ENCODE measurements around the gene TMEM263. TPM values are rescaled to one million over a fixed set of nuclear protein-coding genes. Genes with fewer than 3 reads are reported as not detected.

The TMEM263 gene
- total and polyA plus RNA-seq, 2 experiments from 2014 or later = 7.1 to 10.4 TPM

GRCh38 chr12:106941481-106942156 is 14.1 kb upstream of the TMEM263 start:
- H3K4me1 Mint-ChIP-seq = no peaks in the 10 kb centered on the region
- no peak overlapping the region for H3K27ac ChIP-seq (ENCODE audit: low read depth)
- TF ChIP-seq REST (IDR thresholded peaks at IDR 0.05; ENCODE audit: unreplicated experiment) (no peak), NANOG (IDR thresholded peaks at IDR 0.05; ENCODE audit: borderline replicate concordance) (no peak), ZNF114 (CRISPR knock-in tag; IDR thresholded peaks at IDR 0.05) (no peak), ZNF462 (CRISPR knock-in tag; IDR thresholded peaks at IDR 0.05) (no peak), POLR2AphosphoS5 (IDR thresholded peaks at IDR 0.05; ENCODE audit: low read depth) (no peak), EZH2 (IDR thresholded peaks at IDR 0.05; ENCODE audit: low read depth, unreplicated experiment) (no peak), STAT1 (IDR thresholded peaks at IDR 0.05; ENCODE audit: unreplicated experiment) (no peak), ETS1 (IDR thresholded peaks at IDR 0.05) (no peak), EZH2phosphoT487 (IDR thresholded peaks at IDR 0.05; ENCODE audit: unreplicated experiment) (no peak), CREB1 (CRISPR knock-in tag; IDR thresholded peaks at IDR 0.05; ENCODE audit: low read depth) (no peak), ZNF331 (CRISPR knock-in tag; IDR thresholded peaks at IDR 0.05; ENCODE audit: low read depth) (no peak), JUNB (IDR thresholded peaks at IDR 0.05; ENCODE audit: unreplicated experiment) (no peak), CTCF (conservative IDR thresholded peaks at IDR 0.05; ENCODE audit: low read depth in 2 of 2) (no peak)

More at GRCh38 chr12:106941481-106942156, 14.1 kb upstream of the TMEM263 start:
- Histone ChIP-seq H3K36me3 (ENCODE audit: insufficient read depth) (peaks cover 8% of the 10 kb centered on the region), H3K4me3 (no peak overlapping the region), H3K4me1 (ENCODE audit: insufficient read depth) (no peaks in the 10 kb centered on the region), H4K20me1 (replicated peaks; ENCODE audit: insufficient read depth) (no peaks in the 10 kb centered on the region), H3K9me2 (ENCODE audit: insufficient read depth) (0 out of 2 replicates have a peak, but pooled peaks cover 6% of the 10 kb centered on the region), H3K4me2 (no peak overlapping the region), H3K27me3 (ENCODE audit: insufficient read depth) (no peaks in the 10 kb centered on the region), H2AFZ (no peak overlapping the region), H3F3A (replicated peaks; ENCODE audit: low read depth) (no peaks in the 10 kb centered on the region), H3K79me2 (replicated peaks; ENCODE audit: insufficient read depth) (no peaks in the 10 kb centered on the region)
- H3K36me3 Mint-ChIP-seq (ENCODE audit: low read depth) = peaks cover 6% of the 10 kb centered on the region; the same call in 1 of the 3 replicates
- H3K27ac Mint-ChIP-seq = no peak overlapping the region
- DNase-seq (ENCODE audit: low spot score) (no peak), ATAC-seq (no peak)
- peaks cover 3% of the 10 kb centered on the region for H3K27me3 Mint-ChIP-seq (ENCODE audit: insufficient read depth, low read depth, poor library complexity)
- H3K9me3 Mint-ChIP-seq = peaks cover 47% of the 10 kb centered on the region
- H3K4me3 Mint-ChIP-seq = no peak overlapping the region

Data from GM23338 (cell line).